HG02840 (cell line): Measurements from ENCODE around the gene MRPS35.

Experiments
- ATAC-seq: cut with Tn5 transposase; IDR thresholded peaks from one replicate; pipeline ENCODE4 v1.9.1; 2021; ENCODE audit warnings: mild to moderate bottlenecking, moderate library complexity, moderate number of reproducible peaks; ENCODE audit not compliant: unreplicated experiment, low FRiP score

Gene MRPS35

GRCh38 chr12:27771481-27772327, 61.1 kb downstream of the MRPS35 start:
- no peak for ATAC-seq

DNA sequence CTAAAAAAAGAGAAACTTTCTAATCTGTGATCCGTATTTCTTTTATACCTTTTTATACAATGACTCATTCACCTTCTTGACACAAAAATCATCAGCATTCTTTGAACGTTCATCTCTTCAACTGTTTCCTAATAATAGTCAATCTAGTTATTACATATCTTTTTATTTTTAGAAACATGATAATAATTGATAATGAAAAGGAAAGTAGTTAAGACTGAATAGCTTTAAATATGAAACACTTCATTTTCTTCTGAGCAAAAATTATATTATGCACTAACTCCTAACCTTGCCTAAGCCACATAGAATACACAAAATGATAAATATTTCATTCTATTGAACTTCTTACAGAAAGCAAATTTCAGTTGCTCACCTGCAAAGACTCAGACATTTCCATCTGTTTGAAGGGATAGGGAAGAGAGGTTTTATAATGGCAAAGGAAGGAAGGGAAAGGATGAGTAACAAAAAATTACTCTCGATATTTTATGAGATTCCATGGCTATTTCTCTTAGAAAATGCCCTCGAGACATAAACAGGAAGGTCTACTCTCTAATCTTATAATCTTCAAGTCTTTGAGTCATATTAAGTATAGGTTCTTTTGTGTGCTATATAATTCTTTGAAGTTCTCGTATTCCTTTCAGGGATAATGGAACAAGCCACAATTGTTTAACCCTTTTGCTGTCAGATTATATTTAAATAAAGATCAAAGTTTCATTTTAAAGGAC, 61.9 kb downstream of the MRPS35 start:
- no peak for ATAC-seq

DNA sequence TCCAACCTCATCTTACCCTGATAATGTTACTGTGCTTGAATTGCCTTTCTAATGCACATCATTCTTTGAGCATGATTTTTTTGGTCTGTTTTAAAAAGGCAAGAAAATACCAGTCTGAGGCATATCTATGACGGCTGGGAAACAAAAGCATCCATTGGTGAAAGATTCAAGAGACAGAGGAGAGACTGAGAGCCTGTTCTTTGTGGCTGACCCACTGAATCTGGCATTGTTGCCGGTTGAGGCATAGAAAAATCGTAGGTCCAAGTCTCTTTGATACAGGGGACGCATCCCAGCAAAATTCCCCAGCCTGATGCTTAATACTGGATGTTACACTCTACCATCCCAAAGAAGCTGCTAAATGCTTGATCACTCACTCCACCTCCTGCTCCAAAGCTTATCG, 66.5 kb downstream of the MRPS35 start:
- ATAC-seq, result no peak

DNA sequence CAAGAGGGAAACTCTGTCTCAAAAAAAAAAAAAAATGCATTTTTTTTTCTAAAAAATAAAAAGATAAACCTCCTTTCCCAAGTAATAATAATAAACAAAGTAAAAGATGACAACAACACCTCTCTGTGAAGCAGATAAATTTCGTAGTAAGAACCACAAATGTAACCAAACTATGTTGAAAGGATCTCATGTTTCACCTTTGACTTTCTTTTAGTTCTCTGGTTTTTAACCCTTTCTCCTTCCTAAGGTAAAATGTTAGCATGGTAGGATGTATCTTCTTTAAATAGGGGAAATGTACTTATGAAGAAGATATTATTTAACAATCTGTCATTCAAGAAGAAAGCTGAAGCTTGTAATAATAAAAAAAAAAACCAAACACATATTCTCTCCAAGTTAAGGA, 67.6 kb downstream of the MRPS35 start:
- ATAC-seq, result no peak

DNA sequence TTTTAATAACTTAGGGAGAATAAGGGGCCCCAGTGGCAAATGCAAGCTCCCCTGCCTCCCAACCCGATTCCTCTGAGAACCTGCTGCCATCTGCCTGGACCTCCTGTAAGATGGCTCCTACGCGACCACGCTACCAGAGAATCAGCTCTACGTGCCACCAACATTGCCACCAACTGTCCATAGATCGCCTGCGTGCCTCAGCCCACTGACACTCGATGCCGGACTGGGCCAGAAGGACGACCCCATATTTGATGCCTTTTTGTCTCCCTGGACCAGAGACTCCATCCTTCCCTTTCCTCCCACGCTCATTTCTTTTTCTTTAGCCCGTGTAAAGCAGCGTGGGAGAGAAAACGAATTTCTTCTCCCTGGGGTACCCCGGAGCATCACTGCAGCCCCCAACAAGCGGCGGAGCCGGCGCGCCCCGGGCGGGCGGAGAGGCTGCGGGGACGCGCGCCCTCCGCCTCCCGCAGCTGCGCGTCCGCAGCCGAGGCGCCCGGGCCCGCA, 68.8 kb downstream of the MRPS35 start:
- ATAC-seq, result peak; percentile 19

- ATAC-seq, result peak; percentile 71
These were observed 69.4 kb downstream of the MRPS35 start, which contains the start of the genes KLHL42 and MANSC4 for GRCh38 chr12:27779920-27780611. TSS of gene KLHL42 (plus strand) at chr12:27780233. CDS start at chr12:27780331, 98 bp downstream. TSS of gene MANSC4 (minus strand) at chr12:27780236. CDS start at chr12:27771276, 8,960 bp downstream.

- peak; percentile 40 for ATAC-seq
These were observed 70.2 kb downstream of the MRPS35 start for GRCh38 chr12:27780612-27781408.

- no peak for ATAC-seq
These were observed 71.0 kb downstream of the MRPS35 start for GRCh38 chr12:27781680-27782079.

GRCh38 chr12:27782481-27782880, 71.8 kb downstream of the MRPS35 start:
- no peak for ATAC-seq

DNA sequence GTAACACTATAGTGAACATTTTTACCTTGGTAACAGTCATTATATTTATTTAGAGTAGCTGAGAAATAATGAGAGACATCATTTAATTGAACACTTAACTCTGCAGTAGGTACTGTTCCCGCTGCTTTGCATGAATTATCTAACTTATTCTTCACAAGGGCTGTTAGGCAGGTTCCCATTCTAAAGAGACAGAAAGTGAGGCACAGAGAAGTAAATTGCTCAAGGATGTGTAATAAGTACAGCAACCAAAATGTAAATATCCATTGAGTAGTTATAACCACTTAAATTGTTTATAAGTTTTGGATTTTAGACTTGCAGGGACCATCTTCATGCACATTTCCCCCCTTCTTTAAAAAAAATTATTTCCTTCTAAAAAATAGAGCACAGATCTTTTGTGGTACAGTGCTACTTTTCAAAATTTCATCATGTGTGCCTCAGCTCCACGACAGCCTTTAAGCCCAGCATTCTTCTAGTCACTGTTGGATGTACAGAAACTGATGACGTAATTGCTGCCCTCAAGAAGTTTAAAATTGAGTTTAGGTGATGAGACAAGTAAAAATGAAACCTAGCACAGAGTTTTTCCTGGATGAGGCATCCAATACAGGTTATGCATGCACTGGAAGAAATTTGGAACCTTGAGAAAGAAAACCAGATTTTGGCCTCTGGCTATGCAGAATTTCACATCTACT, 75.4 kb downstream of the MRPS35 start:
- no peak for ATAC-seq

DNA sequence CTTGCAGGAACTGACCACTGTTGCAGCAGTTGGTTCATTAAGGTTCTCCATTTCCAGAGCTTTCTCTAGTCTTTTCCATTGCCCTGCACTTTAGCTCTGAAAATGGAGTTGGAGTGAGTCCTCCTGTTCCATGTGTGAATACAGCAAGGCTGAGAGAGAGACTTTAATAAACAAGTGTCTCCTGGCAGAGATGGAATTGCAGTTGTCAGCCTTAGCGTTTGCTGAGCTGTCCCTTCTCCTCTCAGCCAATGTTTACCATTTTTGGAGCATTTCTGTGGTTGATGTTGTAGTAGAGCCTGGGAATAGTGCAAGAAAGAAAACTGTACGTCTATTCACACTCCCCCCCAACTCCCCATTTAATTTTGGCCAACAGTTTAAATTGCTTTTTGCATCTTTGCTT, 76.9 kb downstream of the MRPS35 start:
- ATAC-seq, result no peak

DNA sequence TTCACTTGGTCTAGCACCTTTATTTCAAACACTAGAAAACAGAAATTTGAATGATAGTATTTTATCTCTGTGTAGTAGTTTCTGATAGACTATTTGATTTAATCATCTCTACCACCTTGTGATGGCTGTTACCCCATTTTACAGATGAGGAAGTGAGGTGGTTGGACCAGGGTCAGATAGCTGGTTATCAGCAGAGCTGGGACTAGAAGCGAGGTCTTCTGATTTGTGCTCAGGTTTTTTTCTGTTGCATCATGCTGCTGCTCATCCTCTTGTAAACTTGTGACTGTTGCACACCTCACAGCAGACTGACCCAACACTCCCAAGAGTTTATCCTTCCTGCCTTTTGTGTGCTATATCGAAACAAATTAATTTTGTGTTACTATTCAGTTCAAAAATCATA, 79.5 kb downstream of the MRPS35 start:
- ATAC-seq, result no peak

DNA sequence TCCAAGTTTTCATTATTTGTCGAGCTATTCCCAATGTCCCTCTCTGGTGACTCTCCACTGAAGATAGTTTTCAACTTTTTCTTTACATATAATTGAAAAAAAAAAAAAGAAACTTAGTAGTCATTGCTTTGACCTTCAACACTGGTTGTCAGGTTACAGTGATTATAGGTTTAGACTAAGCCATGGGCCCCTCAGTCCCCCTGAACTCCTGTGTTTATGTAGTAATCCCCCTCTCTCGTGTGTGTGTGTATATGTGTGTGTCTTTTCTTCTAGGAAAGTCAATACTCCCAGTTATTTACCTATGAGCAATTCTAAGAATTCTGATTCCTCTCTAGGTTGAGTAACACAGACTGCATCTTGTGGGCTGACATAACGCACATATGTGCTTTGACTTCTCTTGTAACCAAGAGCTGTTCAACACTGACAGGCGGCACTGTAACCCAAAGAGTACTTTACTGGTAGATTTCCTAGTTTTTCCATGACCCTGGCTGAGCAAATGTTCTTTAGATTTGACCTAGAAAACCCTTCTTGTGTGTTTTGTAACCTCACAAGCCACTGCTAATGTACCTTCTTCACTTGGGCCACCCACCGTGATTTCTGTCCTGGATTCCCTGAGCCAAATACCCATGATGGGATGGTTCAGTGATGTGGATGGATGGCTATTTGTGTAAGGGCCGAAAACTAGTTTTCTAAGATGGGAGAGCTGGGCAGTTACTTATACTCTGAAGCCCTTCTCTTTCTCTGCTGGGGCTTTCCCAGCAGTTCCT, 84.4 kb downstream of the MRPS35 start:
- ATAC-seq, result no peak

- ATAC-seq, result no peak
These were observed 85.5 kb downstream of the MRPS35 start for GRCh38 chr12:27796128-27796527.

- no peak for ATAC-seq
These were observed 86.8 kb downstream of the MRPS35 start for GRCh38 chr12:27797301-27798025.

DNA sequence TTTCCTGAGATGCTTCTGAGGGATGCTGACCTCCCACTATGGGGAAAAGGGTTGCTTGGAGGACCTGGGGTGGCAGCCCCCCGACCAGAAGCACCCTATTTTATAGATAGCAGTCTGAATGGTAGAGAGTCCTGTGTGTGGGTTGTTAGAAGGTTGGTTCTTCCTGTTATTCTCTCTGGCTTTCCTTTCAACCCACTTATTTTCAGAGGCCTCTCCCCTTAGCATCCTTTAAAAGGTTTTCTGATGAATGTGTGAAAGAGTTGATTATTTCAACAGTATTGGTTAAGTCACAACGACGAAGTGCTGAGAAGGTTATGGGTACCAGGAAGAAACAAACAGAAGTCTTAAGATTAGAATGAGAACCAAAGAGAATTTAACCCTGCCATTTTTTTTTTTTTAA, 90.2 kb downstream of the MRPS35 start:
- no peak for ATAC-seq

- ATAC-seq, result no peak
These were observed 91.0 kb downstream of the MRPS35 start for GRCh38 chr12:27801630-27802029.

- no peak for ATAC-seq
These were observed 91.9 kb downstream of the MRPS35 start for GRCh38 chr12:27802511-27802910.
